Fibroblast of lung (primary cell): ENCODE data around the gene TSPAN2. TPM values are rescaled to one million over a fixed set of nuclear protein-coding genes. Genes with fewer than 3 reads are reported as not detected.
"Not testable (repeated sequence)": the region's sequence is repeated elsewhere in the genome, so short reads cannot be mapped to it uniquely, and the experiment has no call there.

Experiments
- DNase-seq, 2 donors: peaks; one replicate each; pipeline versions ENCODE4 v3.0.0 to v3.0.0-alpha.2; 2010; ENCODE audit warnings: low read depth in 2 of 2
- H2AFZ ChIP-seq: 2 replicates; pipeline ENCODE4 v1.5.1; 2012; ENCODE audit warnings: low read length, control low read depth, inconsistent platforms
- H3K27ac ChIP-seq: 2 replicates; pipeline ENCODE4 v1.5.1; 2011; ENCODE audit warnings: low read length, control low read depth; ENCODE audit not compliant: insufficient read depth
- H3K27me3 ChIP-seq: 2 replicates; pipeline ENCODE4 v1.5.1; 2011; ENCODE audit warnings: mild to moderate bottlenecking, low read length; ENCODE audit not compliant: control insufficient read depth, insufficient read depth
- H3K36me3 ChIP-seq: 2 replicates; pipeline ENCODE4 v1.5.1; 2011; ENCODE audit warnings: low read length; ENCODE audit not compliant: control insufficient read depth, insufficient read depth
- H3K4me1 ChIP-seq: 2 replicates; pipeline ENCODE4 v1.5.1; 2011; ENCODE audit warnings: low read length; ENCODE audit not compliant: control insufficient read depth, insufficient read depth; ENCODE audit errors: extremely low read depth
- H3K4me2 ChIP-seq: 2 replicates; pipeline ENCODE4 v1.5.1; 2011; ENCODE audit warnings: low read length, control low read depth; ENCODE audit not compliant: insufficient read depth; ENCODE audit errors: extremely low read depth
- H3K4me3 ChIP-seq, 4 experiments: fragments of 200-600 bp in 1 of 4; sonication (generic) in 1 of 4; replicated peaks in 1 of 4; 2 replicates each; pipeline ENCODE4 v1.5.1; 2011 to 2016; ENCODE audit warnings: low read length in 4 of 4, low read depth in 3 of 4, mild to moderate bottlenecking in 3 of 4, control low read depth in 2 of 4, inconsistent platforms in 1 of 4, mixed read lengths in 1 of 4; ENCODE audit not compliant: insufficient read depth in 1 of 4; ENCODE audit errors: control extremely low read depth in 1 of 4
- H3K79me2 ChIP-seq: 2 replicates; pipeline ENCODE4 v1.5.1; 2012; ENCODE audit warnings: mild to moderate bottlenecking, low read length, inconsistent platforms; ENCODE audit not compliant: control insufficient read depth, insufficient read depth
- H3K9ac ChIP-seq: 2 replicates; pipeline ENCODE4 v1.5.1; 2011; ENCODE audit warnings: mild to moderate bottlenecking, low read length, control low read depth; ENCODE audit not compliant: insufficient read depth
- H3K9me3 ChIP-seq: 2 replicates; pipeline ENCODE4 v1.5.1; 2012; ENCODE audit warnings: low read depth, low read length; ENCODE audit not compliant: control insufficient read depth, insufficient read depth
- H4K20me1 ChIP-seq: 2 replicates; pipeline ENCODE4 v1.5.1; 2011; ENCODE audit warnings: low read length; ENCODE audit not compliant: control insufficient read depth, insufficient read depth; ENCODE audit errors: extremely low read depth
- EZH2 ChIP-seq: IDR thresholded peaks from 2 replicates; pipeline ENCODE4 v1.5.1; 2012; ENCODE audit warnings: low read length, control low read depth, mild to moderate bottlenecking; ENCODE audit errors: missing control alignments
- polyA plus RNA-seq, 2 donors: library from polyadenylated mRNA; depleted of rRNA in 1 of 2; stranded (reverse) in 1 of 2; unstranded in 1 of 2; fragments of >200 nt; gene quantifications; 2 replicates each; pipeline ENCODE4 v1.2.1, GENCODE V29; 2011 to 2012; ENCODE audit warnings: missing spikeins in 1 of 2
- total RNA-seq: library from RNA; depleted of rRNA; stranded (reverse); fragments of >200 nt; gene quantifications from 2 replicates; pipeline ENCODE4 v1.2.1, GENCODE V29; 2014
- TF ChIP-seq, protein P1 (sequence below), 2 donors: IDR thresholded peaks in 1 of 2; conservative IDR thresholded peaks in 1 of 2; 1 replicate in 1 of 2; 2 replicates in 1 of 2; pipeline ENCODE4 v1.5.1; 2011 to 2012; ENCODE audit warnings: low read length in 2 of 2, control low read depth in 1 of 2, inconsistent platforms in 1 of 2, low read depth in 1 of 2, mild to moderate bottlenecking in 1 of 2

Gene TSPAN2
- total and polyA plus RNA-seq, 2 donors (not counting 1 experiment from before 2014, with no cell fraction given) = 0.08 to 0.66 TPM

DNA sequence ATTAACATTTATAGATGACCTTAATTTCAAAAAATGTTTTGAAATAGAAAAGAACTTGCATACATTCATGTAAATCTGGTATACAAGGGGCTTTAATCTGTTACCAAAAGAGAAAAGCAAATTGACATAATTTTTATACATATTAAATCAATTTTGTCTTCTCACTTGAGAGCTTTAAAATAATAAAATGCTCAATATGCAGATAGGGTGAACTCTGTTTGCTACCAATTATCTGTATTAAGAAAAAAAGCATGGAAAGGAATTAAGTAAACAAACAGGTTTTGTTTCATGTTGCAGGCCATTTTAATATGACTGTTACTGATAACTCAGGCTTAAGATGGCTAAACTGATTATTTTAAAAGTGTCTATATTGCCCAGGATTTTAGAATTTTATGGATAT, 65.7 kb downstream of the TSPAN2 start:
- H3K27me3 ChIP-seq = no peaks in the 10 kb centered on the region
- no peaks in the 10 kb centered on the region for H3K79me2 ChIP-seq
- no peak overlapping the region for H3K27ac ChIP-seq
- no peak overlapping the region for H3K9ac ChIP-seq
- H3K9me3 ChIP-seq = no peaks in the 10 kb centered on the region
- no peaks in the 10 kb centered on the region for H3K4me1 ChIP-seq
- no peak overlapping the region for H2AFZ ChIP-seq
- DNase-seq = no peak
- no peak overlapping the region for H3K4me3 ChIP-seq
- H4K20me1 ChIP-seq = no peaks in the 10 kb centered on the region
- TF ChIP-seq, protein P1, sequence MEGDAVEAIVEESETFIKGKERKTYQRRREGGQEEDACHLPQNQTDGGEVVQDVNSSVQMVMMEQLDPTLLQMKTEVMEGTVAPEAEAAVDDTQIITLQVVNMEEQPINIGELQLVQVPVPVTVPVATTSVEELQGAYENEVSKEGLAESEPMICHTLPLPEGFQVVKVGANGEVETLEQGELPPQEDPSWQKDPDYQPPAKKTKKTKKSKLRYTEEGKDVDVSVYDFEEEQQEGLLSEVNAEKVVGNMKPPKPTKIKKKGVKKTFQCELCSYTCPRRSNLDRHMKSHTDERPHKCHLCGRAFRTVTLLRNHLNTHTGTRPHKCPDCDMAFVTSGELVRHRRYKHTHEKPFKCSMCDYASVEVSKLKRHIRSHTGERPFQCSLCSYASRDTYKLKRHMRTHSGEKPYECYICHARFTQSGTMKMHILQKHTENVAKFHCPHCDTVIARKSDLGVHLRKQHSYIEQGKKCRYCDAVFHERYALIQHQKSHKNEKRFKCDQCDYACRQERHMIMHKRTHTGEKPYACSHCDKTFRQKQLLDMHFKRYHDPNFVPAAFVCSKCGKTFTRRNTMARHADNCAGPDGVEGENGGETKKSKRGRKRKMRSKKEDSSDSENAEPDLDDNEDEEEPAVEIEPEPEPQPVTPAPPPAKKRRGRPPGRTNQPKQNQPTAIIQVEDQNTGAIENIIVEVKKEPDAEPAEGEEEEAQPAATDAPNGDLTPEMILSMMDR (conservative IDR thresholded peaks at IDR 0.05 in 1 of 2, IDR thresholded peaks at IDR 0.05 in 1 of 2; ENCODE audit: low read depth in 1 of 2, low read length in 2 of 2) = no peak
- TF ChIP-seq EZH2 = no peak
- H3K36me3 ChIP-seq = no peaks in the 10 kb centered on the region
- H3K4me2 ChIP-seq = no peak overlapping the region

DNA sequence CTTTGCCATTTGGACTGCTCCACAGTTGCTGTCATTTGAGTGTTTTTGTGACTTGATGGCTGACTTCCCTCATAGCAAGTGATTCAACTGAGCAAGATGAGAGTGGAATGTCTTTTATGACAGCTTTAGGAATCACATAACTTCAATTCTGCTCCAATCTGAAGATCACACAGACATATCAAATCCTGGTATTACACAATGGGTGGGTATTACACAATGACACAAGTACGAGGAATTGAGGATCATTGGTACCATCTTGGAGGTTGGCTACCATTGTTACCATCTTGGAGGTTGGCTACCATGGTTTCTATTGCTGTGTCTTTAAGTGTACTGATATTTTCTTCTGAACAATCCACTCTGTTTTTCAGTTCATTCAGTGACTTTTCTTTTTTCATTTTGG, 68.2 kb downstream of the TSPAN2 start:
- no peak overlapping the region for H3K4me3 ChIP-seq
- no peak overlapping the region for H3K4me2 ChIP-seq
- H3K27ac ChIP-seq = no peak overlapping the region
- H3K4me1 ChIP-seq = no peaks in the 10 kb centered on the region
- DNase-seq = no peak
- no peak for TF ChIP-seq EZH2
- TF ChIP-seq, protein P1 (conservative IDR thresholded peaks at IDR 0.05 in 1 of 2, IDR thresholded peaks at IDR 0.05 in 1 of 2; ENCODE audit: low read depth in 1 of 2, low read length in 2 of 2) = no peak
- H3K9ac ChIP-seq = no peak overlapping the region
- H3K36me3 ChIP-seq = no peaks in the 10 kb centered on the region
- H2AFZ ChIP-seq = no peak overlapping the region
- no peaks in the 10 kb centered on the region for H3K79me2 ChIP-seq
- H3K27me3 ChIP-seq = no peaks in the 10 kb centered on the region
- no peaks in the 10 kb centered on the region for H4K20me1 ChIP-seq
- no peaks in the 10 kb centered on the region for H3K9me3 ChIP-seq

DNA sequence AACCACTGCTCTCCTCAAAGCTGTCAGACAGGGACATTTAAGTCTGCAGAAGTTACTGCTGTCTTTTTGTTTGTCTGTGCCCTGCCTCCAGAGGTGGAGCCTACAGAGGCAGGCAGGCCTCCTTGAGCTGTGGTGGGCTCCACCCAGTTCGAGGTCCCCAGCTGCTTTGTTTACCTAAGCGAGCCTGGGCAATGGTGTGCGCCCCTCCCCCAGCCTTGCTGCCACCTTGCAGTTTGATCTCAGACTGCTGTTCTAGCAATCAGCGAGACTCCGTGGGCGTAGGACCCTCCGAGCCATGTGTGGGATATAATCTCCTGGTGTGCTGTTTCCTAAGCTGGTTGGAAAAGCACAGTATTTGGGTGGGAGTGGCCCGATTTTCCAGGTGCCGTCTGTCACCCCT, 69.8 kb downstream of the TSPAN2 start:
- not testable (repeated sequence) for H3K4me3 ChIP-seq, H3K36me3 ChIP-seq, H3K9ac ChIP-seq, H3K27me3 ChIP-seq, DNase-seq, H3K4me2 ChIP-seq, H3K4me1 ChIP-seq, H2AFZ ChIP-seq, H3K9me3 ChIP-seq, H4K20me1 ChIP-seq, H3K27ac ChIP-seq, H3K79me2 ChIP-seq
